A549 (cell line): ENCODE measurements around the gene XAGE3.
"Not testable (repeated sequence)": the region's sequence is repeated elsewhere in the genome, so short reads cannot be mapped to it uniquely, and the experiment has no call there.

ENCODE experiments used
- HDAC2 ChIP-seq: fragments of 200-600 bp; sonication (generic); IDR thresholded peaks from 2 replicates; pipeline ENCODE4 v1.6.1; 2016
- POLR2A ChIP-seq: IDR thresholded peaks from 2 replicates; pipeline ENCODE4 v1.6.1; 2012; ENCODE audit warnings: mild to moderate bottlenecking, low read length
- TF ChIP-seq, protein P1 (sequence below): fragments of >200 bp; sonication (Bioruptor Twin); formaldehyde crosslinking; IDR thresholded peaks from 3 replicates; pipeline ENCODE4 v1.5.1; 2016
- TF ChIP-seq, protein P2 (sequence below): fragments of 150-350 bp; IDR thresholded peaks from 2 replicates; pipeline ENCODE4 v1.6.1; 2014; ENCODE audit warnings: low read depth, mild to moderate bottlenecking, low read length

DNA sequence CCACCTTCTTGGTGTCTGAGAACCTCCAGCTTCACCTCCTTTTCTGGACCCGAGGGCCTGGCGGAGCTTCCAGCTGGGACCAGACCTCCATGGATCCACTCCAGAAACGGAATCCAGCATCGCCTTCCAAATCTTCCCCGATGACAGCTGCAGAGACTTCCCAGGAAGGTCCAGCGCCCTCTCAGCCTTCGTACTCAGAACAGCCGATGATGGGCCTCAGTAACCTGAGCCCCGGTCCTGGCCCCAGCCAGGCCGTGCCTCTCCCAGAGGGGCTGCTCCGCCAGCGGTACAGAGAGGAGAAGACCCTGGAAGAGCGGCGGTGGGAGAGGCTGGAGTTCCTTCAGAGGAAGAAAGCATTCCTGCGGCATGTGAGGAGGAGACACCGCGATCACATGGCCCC lies 39.3 kb upstream of the XAGE3 start:
- TF ChIP-seq, protein P1, sequence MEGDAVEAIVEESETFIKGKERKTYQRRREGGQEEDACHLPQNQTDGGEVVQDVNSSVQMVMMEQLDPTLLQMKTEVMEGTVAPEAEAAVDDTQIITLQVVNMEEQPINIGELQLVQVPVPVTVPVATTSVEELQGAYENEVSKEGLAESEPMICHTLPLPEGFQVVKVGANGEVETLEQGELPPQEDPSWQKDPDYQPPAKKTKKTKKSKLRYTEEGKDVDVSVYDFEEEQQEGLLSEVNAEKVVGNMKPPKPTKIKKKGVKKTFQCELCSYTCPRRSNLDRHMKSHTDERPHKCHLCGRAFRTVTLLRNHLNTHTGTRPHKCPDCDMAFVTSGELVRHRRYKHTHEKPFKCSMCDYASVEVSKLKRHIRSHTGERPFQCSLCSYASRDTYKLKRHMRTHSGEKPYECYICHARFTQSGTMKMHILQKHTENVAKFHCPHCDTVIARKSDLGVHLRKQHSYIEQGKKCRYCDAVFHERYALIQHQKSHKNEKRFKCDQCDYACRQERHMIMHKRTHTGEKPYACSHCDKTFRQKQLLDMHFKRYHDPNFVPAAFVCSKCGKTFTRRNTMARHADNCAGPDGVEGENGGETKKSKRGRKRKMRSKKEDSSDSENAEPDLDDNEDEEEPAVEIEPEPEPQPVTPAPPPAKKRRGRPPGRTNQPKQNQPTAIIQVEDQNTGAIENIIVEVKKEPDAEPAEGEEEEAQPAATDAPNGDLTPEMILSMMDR = not testable (repeated sequence)
- TF ChIP-seq, protein P2, sequence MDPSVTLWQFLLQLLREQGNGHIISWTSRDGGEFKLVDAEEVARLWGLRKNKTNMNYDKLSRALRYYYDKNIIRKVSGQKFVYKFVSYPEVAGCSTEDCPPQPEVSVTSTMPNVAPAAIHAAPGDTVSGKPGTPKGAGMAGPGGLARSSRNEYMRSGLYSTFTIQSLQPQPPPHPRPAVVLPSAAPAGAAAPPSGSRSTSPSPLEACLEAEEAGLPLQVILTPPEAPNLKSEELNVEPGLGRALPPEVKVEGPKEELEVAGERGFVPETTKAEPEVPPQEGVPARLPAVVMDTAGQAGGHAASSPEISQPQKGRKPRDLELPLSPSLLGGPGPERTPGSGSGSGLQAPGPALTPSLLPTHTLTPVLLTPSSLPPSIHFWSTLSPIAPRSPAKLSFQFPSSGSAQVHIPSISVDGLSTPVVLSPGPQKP = not testable (repeated sequence)
- not testable (repeated sequence) for TF ChIP-seq POLR2A, HDAC2
